GM23338 (cell line): ENCODE data around the gene CCNY. TPM values are rescaled to one million over a fixed set of nuclear protein-coding genes. Genes with fewer than 3 reads are reported as not detected.

ENCODE experiments used
- ATAC-seq: fragments of 200-7000 bp; cut with Tn5 transposase; 3 replicates; pipeline ENCODE4 v1.9.1; 2020
- DNase-seq: peaks from one replicate; pipeline ENCODE4 v3.0.0-alpha.2; 2015; ENCODE audit warnings: low spot score
- H2AFZ ChIP-seq: fragments of 200-600 bp; sonication (generic); 2 replicates; pipeline ENCODE4 v1.8.0; 2016; ENCODE audit warnings: antibody characterized with exemption, mild to moderate bottlenecking, moderate library complexity
- H3F3A ChIP-seq: fragments of 200-600 bp; sonication (generic); replicated peaks from 2 replicates; pipeline ENCODE4 v1.8.0; 2017; ENCODE audit warnings: antibody characterized with exemption, mixed run types, low read depth
- H3K27ac ChIP-seq: fragments of 200-600 bp; sonication (generic); 2 replicates; pipeline ENCODE4 v1.6.1; 2016; ENCODE audit warnings: low read depth
- H3K27me3 ChIP-seq: fragments of 200-600 bp; sonication (generic); 2 replicates; pipeline ENCODE4 v1.8.0; 2016; ENCODE audit warnings: mild to moderate bottlenecking, mixed run types, moderate library complexity; ENCODE audit not compliant: insufficient read depth
- H3K36me3 ChIP-seq: fragments of 200-600 bp; sonication (generic); 2 replicates; pipeline ENCODE4 v1.8.0; 2016; ENCODE audit warnings: mild to moderate bottlenecking; ENCODE audit not compliant: insufficient read depth
- H3K4me1 ChIP-seq: fragments of 200-600 bp; sonication (generic); 2 replicates; pipeline ENCODE4 v1.8.0; 2016; ENCODE audit warnings: mild to moderate bottlenecking, moderate library complexity; ENCODE audit not compliant: insufficient read depth
- H3K4me2 ChIP-seq: fragments of 200-600 bp; sonication (generic); 2 replicates; pipeline ENCODE4 v1.7.1; 2017; ENCODE audit warnings: mixed run types
- H3K4me3 ChIP-seq: fragments of 200-600 bp; sonication (generic); 2 replicates; pipeline ENCODE4 v1.6.1; 2016; ENCODE audit warnings: mixed run types
- H3K79me2 ChIP-seq: fragments of 200-600 bp; sonication (generic); replicated peaks from 2 replicates; pipeline ENCODE4 v1.8.0; 2017; ENCODE audit warnings: mild to moderate bottlenecking; ENCODE audit not compliant: insufficient read depth
- H3K9me2 ChIP-seq: fragments of 200-600 bp; sonication (generic); 2 replicates; pipeline ENCODE4 v1.8.0; 2017; ENCODE audit not compliant: insufficient read depth
- H4K20me1 ChIP-seq: fragments of 200-600 bp; sonication (generic); replicated peaks from 2 replicates; pipeline ENCODE4 v1.8.0; 2017; ENCODE audit warnings: mild to moderate bottlenecking; ENCODE audit not compliant: insufficient read depth
- H3K27ac Mint-ChIP-seq: 2 replicates; pipeline ENCODE4 v1.8.0; 2020; ENCODE audit warnings: inconsistent platforms, mild to moderate bottlenecking, moderate library complexity, mixed read lengths
- H3K27me3 Mint-ChIP-seq: 3 replicates; pipeline ENCODE4 v1.8.0; 2022; ENCODE audit warnings: low read depth, mild to moderate bottlenecking, moderate library complexity, mixed read lengths, inconsistent platforms; ENCODE audit not compliant: insufficient read depth, poor library complexity
- H3K36me3 Mint-ChIP-seq: 3 replicates; pipeline ENCODE4 v1.8.0; 2021; ENCODE audit warnings: low read depth, mild to moderate bottlenecking, inconsistent platforms, moderate library complexity, mixed read lengths
- H3K4me1 Mint-ChIP-seq: 3 replicates; pipeline ENCODE4 v1.8.0; 2020; ENCODE audit warnings: mild to moderate bottlenecking, inconsistent platforms, mixed read lengths
- H3K4me3 Mint-ChIP-seq: 3 replicates; pipeline ENCODE4 v1.8.0; 2021; ENCODE audit warnings: moderate library complexity, mild to moderate bottlenecking, inconsistent platforms, mixed read lengths
- H3K9me3 Mint-ChIP-seq: 3 replicates; pipeline ENCODE4 v1.8.0; 2020; ENCODE audit warnings: moderate library complexity, mild to moderate bottlenecking, inconsistent platforms, mixed read lengths
- CREB1 ChIP-seq: fragments of 250-450 bp; sonication (Bioruptor Pico); IDR thresholded peaks from 2 replicates; pipeline ENCODE4 v1.5.0; 2020; ENCODE audit warnings: low read depth, mild to moderate bottlenecking, moderate library complexity
- ETS1 ChIP-seq: IDR thresholded peaks from 2 replicates; pipeline ENCODE4 v1.6.1; 2016; ENCODE audit warnings: antibody characterized with exemption
- EZH2 ChIP-seq: fragments of 200-600 bp; sonication (generic); IDR thresholded peaks from one replicate; pipeline ENCODE4 v1.8.0; 2017; ENCODE audit warnings: antibody characterized with exemption, mild to moderate bottlenecking, low read depth; ENCODE audit not compliant: unreplicated experiment
- EZH2phosphoT487 ChIP-seq: fragments of 200-600 bp; sonication (generic); IDR thresholded peaks from one replicate; pipeline ENCODE4 v1.8.1; 2018; ENCODE audit warnings: antibody characterized with exemption; ENCODE audit not compliant: unreplicated experiment
- JUNB ChIP-seq: IDR thresholded peaks from one replicate; pipeline ENCODE4 v1.6.1; 2016; ENCODE audit warnings: antibody characterized with exemption; ENCODE audit not compliant: unreplicated experiment
- NANOG ChIP-seq: IDR thresholded peaks from 2 replicates; pipeline ENCODE4 v1.6.1; 2016; ENCODE audit warnings: antibody characterized with exemption, borderline replicate concordance
- POLR2AphosphoS5 ChIP-seq: IDR thresholded peaks from 2 replicates; pipeline ENCODE4 v1.6.1; 2016; ENCODE audit warnings: antibody characterized with exemption, low read depth
- STAT1 ChIP-seq: IDR thresholded peaks from one replicate; pipeline ENCODE4 v1.6.1; 2016; ENCODE audit warnings: antibody characterized with exemption; ENCODE audit not compliant: unreplicated experiment
- ZNF114 ChIP-seq: fragments of 250-450 bp; sonication (Bioruptor Pico); IDR thresholded peaks from 2 replicates; pipeline ENCODE4 v1.5.0; 2020; ENCODE audit warnings: mild to moderate bottlenecking, moderate library complexity
- ZNF331 ChIP-seq: fragments of 250-450 bp; sonication (Bioruptor Pico); IDR thresholded peaks from 2 replicates; pipeline ENCODE4 v1.5.0; 2020; ENCODE audit warnings: low read depth, mild to moderate bottlenecking, moderate library complexity
- polyA plus RNA-seq: library from polyadenylated mRNA; unstranded; fragments of >200 nt; fragmentation: Nextera tagmentation; extraction: Ambion mirVana; gene quantifications from 2 replicates; pipeline ENCODE4 v1.2.1, GENCODE V29; 2016
- total RNA-seq: library from RNA; depleted of rRNA; stranded (reverse); fragments of >200 nt; shearing (Covaris generic); gene quantifications from 2 replicates; pipeline ENCODE4 v1.2.3, GENCODE V29; 2014
- TF ChIP-seq, protein P1 (sequence below), 2 experiments: fragments of 200-600 bp in 1 of 2; sonication (generic) in 1 of 2; conservative IDR thresholded peaks; 2 replicates each; pipeline versions ENCODE4 v1.5.1 to v1.6.1; 2016 to 2017; ENCODE audit warnings: antibody characterized with exemption in 2 of 2, low read depth in 2 of 2, mild to moderate bottlenecking in 2 of 2, moderate library complexity in 1 of 2
- TF ChIP-seq, protein P2 (sequence below): fragments of 250-450 bp; sonication (Bioruptor Pico); IDR thresholded peaks from 2 replicates; pipeline ENCODE4 v1.5.0; 2020; ENCODE audit warnings: mild to moderate bottlenecking, moderate library complexity
- TF ChIP-seq, protein P3 (sequence below): IDR thresholded peaks from one replicate; pipeline ENCODE4 v1.6.1; 2018; ENCODE audit warnings: antibody characterized with exemption; ENCODE audit not compliant: unreplicated experiment

Gene CCNY
- total and polyA plus RNA-seq, 2 experiments from 2014 or later = 14.2 to 29.0 TPM

- Histone ChIP-seq H3K9me2 (no peaks in the 10 kb centered on the region), H3K4me3 (no peak overlapping the region), H3K27me3 (no peaks in the 10 kb centered on the region), H3K36me3 (no peaks in the 10 kb centered on the region), H3K4me1 (no peaks in the 10 kb centered on the region), H3K27ac (no peak overlapping the region), H4K20me1 (no peaks in the 10 kb centered on the region), H3K4me2 (no peak overlapping the region), H3F3A (no peaks in the 10 kb centered on the region), H2AFZ (no peak overlapping the region), H3K79me2 (no peaks in the 10 kb centered on the region)
- Mint-ChIP-seq H3K36me3 (no peaks in the 10 kb centered on the region), H3K9me3 (no peaks in the 10 kb centered on the region), H3K4me3 (no peak overlapping the region), H3K4me1 (no peaks in the 10 kb centered on the region), H3K27me3 (no peaks in the 10 kb centered on the region), H3K27ac (no peak overlapping the region)
- DNase-seq (no peak), ATAC-seq (no peak)
- TF ChIP-seq ZNF331 (CRISPR knock-in tag) (no peak), ZNF114 (CRISPR knock-in tag) (no peak), ETS1 (no peak), POLR2AphosphoS5 (no peak), STAT1 (no peak), EZH2 (no peak), JUNB (no peak), CREB1 (CRISPR knock-in tag) (no peak), EZH2phosphoT487 (no peak), NANOG (no peak)
- TF ChIP-seq, protein P1, sequence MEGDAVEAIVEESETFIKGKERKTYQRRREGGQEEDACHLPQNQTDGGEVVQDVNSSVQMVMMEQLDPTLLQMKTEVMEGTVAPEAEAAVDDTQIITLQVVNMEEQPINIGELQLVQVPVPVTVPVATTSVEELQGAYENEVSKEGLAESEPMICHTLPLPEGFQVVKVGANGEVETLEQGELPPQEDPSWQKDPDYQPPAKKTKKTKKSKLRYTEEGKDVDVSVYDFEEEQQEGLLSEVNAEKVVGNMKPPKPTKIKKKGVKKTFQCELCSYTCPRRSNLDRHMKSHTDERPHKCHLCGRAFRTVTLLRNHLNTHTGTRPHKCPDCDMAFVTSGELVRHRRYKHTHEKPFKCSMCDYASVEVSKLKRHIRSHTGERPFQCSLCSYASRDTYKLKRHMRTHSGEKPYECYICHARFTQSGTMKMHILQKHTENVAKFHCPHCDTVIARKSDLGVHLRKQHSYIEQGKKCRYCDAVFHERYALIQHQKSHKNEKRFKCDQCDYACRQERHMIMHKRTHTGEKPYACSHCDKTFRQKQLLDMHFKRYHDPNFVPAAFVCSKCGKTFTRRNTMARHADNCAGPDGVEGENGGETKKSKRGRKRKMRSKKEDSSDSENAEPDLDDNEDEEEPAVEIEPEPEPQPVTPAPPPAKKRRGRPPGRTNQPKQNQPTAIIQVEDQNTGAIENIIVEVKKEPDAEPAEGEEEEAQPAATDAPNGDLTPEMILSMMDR (conservative IDR thresholded peaks at IDR 0.05; ENCODE audit: low read depth in 2 of 2) = no peak
- TF ChIP-seq, protein P2, sequence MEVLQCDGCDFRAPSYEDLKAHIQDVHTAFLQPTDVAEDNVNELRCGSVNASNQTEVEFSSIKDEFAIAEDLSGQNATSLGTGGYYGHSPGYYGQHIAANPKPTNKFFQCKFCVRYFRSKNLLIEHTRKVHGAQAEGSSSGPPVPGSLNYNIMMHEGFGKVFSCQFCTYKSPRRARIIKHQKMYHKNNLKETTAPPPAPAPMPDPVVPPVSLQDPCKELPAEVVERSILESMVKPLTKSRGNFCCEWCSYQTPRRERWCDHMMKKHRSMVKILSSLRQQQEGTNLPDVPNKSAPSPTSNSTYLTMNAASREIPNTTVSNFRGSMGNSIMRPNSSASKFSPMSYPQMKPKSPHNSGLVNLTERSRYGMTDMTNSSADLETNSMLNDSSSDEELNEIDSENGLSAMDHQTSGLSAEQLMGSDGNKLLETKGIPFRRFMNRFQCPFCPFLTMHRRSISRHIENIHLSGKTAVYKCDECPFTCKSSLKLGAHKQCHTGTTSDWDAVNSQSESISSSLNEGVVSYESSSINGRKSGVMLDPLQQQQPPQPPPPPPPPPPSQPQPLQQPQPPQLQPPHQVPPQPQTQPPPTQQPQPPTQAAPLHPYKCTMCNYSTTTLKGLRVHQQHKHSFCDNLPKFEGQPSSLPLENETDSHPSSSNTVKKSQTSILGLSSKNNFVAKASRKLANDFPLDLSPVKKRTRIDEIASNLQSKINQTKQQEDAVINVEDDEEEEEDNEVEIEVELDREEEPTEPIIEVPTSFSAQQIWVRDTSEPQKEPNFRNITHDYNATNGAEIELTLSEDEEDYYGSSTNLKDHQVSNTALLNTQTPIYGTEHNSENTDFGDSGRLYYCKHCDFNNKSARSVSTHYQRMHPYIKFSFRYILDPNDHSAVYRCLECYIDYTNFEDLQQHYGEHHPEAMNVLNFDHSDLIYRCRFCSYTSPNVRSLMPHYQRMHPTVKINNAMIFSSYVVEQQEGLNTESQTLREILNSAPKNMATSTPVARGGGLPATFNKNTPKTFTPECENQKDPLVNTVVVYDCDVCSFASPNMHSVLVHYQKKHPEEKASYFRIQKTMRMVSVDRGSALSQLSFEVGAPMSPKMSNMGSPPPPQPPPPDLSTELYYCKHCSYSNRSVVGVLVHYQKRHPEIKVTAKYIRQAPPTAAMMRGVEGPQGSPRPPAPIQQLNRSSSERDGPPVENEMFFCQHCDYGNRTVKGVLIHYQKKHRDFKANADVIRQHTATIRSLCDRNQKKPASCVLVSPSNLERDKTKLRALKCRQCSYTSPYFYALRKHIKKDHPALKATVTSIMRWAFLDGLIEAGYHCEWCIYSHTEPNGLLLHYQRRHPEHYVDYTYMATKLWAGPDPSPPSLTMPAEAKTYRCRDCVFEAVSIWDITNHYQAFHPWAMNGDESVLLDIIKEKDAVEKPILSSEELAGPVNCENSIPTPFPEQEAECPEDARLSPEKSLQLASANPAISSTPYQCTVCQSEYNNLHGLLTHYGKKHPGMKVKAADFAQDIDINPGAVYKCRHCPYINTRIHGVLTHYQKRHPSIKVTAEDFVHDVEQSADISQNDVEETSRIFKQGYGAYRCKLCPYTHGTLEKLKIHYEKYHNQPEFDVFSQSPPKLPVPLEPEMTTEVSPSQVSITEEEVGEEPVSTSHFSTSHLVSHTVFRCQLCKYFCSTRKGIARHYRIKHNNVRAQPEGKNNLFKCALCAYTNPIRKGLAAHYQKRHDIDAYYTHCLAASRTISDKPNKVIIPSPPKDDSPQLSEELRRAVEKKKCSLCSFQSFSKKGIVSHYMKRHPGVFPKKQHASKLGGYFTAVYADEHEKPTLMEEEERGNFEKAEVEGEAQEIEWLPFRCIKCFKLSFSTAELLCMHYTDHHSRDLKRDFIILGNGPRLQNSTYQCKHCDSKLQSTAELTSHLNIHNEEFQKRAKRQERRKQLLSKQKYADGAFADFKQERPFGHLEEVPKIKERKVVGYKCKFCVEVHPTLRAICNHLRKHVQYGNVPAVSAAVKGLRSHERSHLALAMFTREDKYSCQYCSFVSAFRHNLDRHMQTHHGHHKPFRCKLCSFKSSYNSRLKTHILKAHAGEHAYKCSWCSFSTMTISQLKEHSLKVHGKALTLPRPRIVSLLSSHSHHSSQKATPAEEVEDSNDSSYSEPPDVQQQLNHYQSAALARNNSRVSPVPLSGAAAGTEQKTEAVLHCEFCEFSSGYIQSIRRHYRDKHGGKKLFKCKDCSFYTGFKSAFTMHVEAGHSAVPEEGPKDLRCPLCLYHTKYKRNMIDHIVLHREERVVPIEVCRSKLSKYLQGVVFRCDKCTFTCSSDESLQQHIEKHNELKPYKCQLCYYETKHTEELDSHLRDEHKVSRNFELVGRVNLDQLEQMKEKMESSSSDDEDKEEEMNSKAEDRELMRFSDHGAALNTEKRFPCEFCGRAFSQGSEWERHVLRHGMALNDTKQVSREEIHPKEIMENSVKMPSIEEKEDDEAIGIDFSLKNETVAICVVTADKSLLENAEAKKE (CRISPR knock-in tag) = no peak
- TF ChIP-seq, protein P3, sequence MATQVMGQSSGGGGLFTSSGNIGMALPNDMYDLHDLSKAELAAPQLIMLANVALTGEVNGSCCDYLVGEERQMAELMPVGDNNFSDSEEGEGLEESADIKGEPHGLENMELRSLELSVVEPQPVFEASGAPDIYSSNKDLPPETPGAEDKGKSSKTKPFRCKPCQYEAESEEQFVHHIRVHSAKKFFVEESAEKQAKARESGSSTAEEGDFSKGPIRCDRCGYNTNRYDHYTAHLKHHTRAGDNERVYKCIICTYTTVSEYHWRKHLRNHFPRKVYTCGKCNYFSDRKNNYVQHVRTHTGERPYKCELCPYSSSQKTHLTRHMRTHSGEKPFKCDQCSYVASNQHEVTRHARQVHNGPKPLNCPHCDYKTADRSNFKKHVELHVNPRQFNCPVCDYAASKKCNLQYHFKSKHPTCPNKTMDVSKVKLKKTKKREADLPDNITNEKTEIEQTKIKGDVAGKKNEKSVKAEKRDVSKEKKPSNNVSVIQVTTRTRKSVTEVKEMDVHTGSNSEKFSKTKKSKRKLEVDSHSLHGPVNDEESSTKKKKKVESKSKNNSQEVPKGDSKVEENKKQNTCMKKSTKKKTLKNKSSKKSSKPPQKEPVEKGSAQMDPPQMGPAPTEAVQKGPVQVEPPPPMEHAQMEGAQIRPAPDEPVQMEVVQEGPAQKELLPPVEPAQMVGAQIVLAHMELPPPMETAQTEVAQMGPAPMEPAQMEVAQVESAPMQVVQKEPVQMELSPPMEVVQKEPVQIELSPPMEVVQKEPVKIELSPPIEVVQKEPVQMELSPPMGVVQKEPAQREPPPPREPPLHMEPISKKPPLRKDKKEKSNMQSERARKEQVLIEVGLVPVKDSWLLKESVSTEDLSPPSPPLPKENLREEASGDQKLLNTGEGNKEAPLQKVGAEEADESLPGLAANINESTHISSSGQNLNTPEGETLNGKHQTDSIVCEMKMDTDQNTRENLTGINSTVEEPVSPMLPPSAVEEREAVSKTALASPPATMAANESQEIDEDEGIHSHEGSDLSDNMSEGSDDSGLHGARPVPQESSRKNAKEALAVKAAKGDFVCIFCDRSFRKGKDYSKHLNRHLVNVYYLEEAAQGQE = no peak
These were observed 36.1 kb upstream of the CCNY start for GRCh38 chr10:35300063-35300699.
